Lower lobe of right lung (tissue), 2 donors: Measurements from ENCODE around the gene PDE4C. TPM values are rescaled to one million over a fixed set of nuclear protein-coding genes. Genes with fewer than 3 reads are reported as not detected.

Source experiments
- ATAC-seq, 2 donors: fragments of 200-7000 bp; cut with Tn5 transposase; one replicate each; pipeline ENCODE4 v1.9.1; 2020 to 2022; ENCODE audit warnings: mild to moderate bottlenecking in 2 of 2, moderate library complexity in 2 of 2
- DNase-seq: peaks from one replicate; pipeline ENCODE4 v3.0.0-alpha.2; 2020
- H3K27ac ChIP-seq: fragments of 200-600 bp; one replicate; pipeline ENCODE4 v1.8.0; 2022
- H3K27me3 ChIP-seq: fragments of 200-600 bp; one replicate; pipeline ENCODE4 v1.8.0; 2022; ENCODE audit warnings: low read depth
- H3K36me3 ChIP-seq: fragments of 200-600 bp; one replicate; pipeline ENCODE4 v1.8.0; 2022; ENCODE audit warnings: mild to moderate bottlenecking
- H3K4me1 ChIP-seq: fragments of 200-600 bp; one replicate; pipeline ENCODE4 v1.8.0; 2022
- H3K4me3 ChIP-seq: fragments of 200-600 bp; one replicate; pipeline ENCODE4 v1.8.0; 2022; ENCODE audit warnings: mild to moderate bottlenecking
- H3K9me3 ChIP-seq: fragments of 200-600 bp; one replicate; pipeline ENCODE4 v1.8.0; 2022
- intact Hi-C: fragments of 100-400 bp; cut with DNase I; formaldehyde crosslinking; loops from one replicate; pipeline ENCODE4 v1.11.0; 2022
- total RNA-seq: library from RNA; stranded (reverse); fragmentation: NEBNext Ultra II Directional; extraction: Animal tissue kit (Norgen Biotek cat#: 25700); gene quantifications from one replicate; pipeline ENCODE4 v1.2.1, GENCODE V29; 2021
- TF ChIP-seq, protein P1 (sequence below): fragments of 200-600 bp; IDR thresholded peaks from one replicate; pipeline ENCODE4 v1.8.0; 2022; ENCODE audit warnings: antibody characterized with exemption, mild to moderate bottlenecking
- donor health status: DM: no; HTN: yes; CAD: no; lungs with severe emphysema.

PDE4C gene
- total RNA-seq, 1 donor from 2014 or later: 9.6 TPM

DNA sequence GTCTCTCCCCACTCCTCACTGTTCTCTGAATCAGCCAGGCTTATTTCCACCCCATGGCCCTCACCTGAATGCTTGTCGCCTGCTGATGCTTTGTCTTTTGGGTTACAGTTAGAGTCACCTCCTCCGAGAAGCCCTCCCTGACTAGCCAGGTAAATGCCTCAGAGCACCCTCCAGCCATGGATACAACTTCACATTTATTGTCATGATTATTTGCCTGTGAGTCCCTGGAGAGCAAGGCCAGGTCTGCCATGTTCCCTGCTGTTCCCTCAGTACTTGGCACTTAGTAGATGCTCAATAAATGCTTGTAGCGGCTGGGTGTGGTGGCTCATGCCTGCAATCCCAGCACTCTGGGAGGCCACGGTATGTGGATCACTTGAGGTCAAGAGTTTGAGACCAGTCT is 3.7 kb upstream of the PDE4C start:
- no peak for ATAC-seq
- H3K27me3 ChIP-seq: peaks cover 55% of the 10 kb centered on the region

GRCh38 chr19:18229474-18229873 is 3.2 kb upstream of the PDE4C start:
- TF ChIP-seq, protein P1, sequence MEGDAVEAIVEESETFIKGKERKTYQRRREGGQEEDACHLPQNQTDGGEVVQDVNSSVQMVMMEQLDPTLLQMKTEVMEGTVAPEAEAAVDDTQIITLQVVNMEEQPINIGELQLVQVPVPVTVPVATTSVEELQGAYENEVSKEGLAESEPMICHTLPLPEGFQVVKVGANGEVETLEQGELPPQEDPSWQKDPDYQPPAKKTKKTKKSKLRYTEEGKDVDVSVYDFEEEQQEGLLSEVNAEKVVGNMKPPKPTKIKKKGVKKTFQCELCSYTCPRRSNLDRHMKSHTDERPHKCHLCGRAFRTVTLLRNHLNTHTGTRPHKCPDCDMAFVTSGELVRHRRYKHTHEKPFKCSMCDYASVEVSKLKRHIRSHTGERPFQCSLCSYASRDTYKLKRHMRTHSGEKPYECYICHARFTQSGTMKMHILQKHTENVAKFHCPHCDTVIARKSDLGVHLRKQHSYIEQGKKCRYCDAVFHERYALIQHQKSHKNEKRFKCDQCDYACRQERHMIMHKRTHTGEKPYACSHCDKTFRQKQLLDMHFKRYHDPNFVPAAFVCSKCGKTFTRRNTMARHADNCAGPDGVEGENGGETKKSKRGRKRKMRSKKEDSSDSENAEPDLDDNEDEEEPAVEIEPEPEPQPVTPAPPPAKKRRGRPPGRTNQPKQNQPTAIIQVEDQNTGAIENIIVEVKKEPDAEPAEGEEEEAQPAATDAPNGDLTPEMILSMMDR: peak; percentile 46
- Histone ChIP-seq H3K4me1 (peaks cover 29% of the 10 kb centered on the region), H3K36me3 (no peaks in the 10 kb centered on the region), H3K27ac (no peak overlapping the region), H3K9me3 (no peaks in the 10 kb centered on the region), H3K4me3 (no peak overlapping the region), H3K27me3 (peaks cover 58% of the 10 kb centered on the region)
- intact Hi-C loops: no loop called here
- ATAC-seq: no peak
- DNase-seq: no peak

More for the DNA sequence above, 3.7 kb upstream of the PDE4C start:
- Histone ChIP-seq H3K4me3 (no peak overlapping the region), H3K36me3 (no peaks in the 10 kb centered on the region), H3K27ac (no peak overlapping the region), H3K4me1 (peaks cover 25% of the 10 kb centered on the region), H3K9me3 (no peaks in the 10 kb centered on the region)
- DNase-seq: no peak
- intact Hi-C loops: no loop called here
- TF ChIP-seq, protein P1: no peak

DNA sequence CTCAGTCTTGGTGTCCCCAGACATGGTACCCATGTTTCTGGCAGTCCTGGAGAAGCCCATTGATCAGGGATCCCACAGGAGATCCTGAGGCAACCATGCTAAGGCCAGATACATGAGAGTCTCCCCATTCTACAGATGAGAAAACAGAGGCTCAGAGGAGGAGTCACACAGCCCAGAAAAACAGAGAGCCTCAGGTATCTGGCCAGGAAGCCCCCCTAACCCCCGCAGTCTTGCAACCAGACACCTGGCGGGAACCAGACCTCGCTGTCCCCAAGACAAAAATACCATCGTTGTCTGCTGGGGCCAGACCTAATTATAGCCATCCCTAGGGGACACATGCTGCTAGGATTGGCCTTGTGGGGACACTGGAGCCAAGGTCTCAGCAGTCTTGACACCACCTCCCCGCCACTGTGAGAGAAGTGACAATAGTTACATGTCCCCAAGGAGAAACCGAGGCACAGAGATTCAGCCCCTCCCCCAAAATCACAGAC is 1.6 kb upstream of the PDE4C start:
- TF ChIP-seq, protein P1: no peak
- Histone ChIP-seq H3K27ac (no peak overlapping the region), H3K9me3 (no peaks in the 10 kb centered on the region), H3K4me1 (peaks cover 35% of the 10 kb centered on the region), H3K36me3 (no peaks in the 10 kb centered on the region), H3K27me3 (peaks cover 43% of the 10 kb centered on the region), H3K4me3 (no peak overlapping the region)
- ATAC-seq (no peak), DNase-seq (no peak)
- intact Hi-C loops: no loop called here

GRCh38 chr19:18226956-18227780 is 930 bp upstream of the PDE4C start:
- ATAC-seq (no peak), DNase-seq (no peak)
- no peaks in the 10 kb centered on the region for H3K36me3 ChIP-seq
- peaks cover 35% of the 10 kb centered on the region for H3K4me1 ChIP-seq
- H3K27me3 ChIP-seq: peaks cover 42% of the 10 kb centered on the region
- no peak overlapping the region for H3K4me3 ChIP-seq
- TF ChIP-seq, protein P1: no peak
- no peaks in the 10 kb centered on the region for H3K9me3 ChIP-seq
- intact Hi-C loops: no loop called here
- H3K27ac ChIP-seq: no peak overlapping the region

DNA sequence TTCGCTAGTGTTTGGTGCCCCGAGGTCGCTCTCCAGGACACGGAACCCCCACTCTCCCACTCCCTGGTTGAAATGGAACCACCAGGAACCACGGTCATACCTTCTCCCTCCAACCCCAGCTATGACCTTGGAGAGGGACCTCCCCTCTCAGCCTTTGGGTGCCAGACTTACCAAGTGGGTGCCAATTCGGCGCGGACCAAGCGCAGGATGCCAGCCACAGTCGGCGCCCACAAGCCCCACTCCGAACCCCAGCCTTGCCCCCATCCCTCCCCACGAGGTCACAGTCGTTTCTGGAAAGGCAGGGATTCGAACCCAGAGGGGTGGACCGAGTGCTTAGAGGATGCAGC is 910 bp downstream of the PDE4C start:
- TF ChIP-seq, protein P1: no peak
- Histone ChIP-seq H3K4me1 (peaks cover 25% of the 10 kb centered on the region), H3K36me3 (no peaks in the 10 kb centered on the region), H3K27me3 (peaks cover 34% of the 10 kb centered on the region), H3K27ac (peak overlapping the region; percentile 24), H3K4me3 (peak overlapping the region; percentile 55), H3K9me3 (no peaks in the 10 kb centered on the region)
- intact Hi-C loops: no loop called here
- DNase-seq (no peak), ATAC-seq (no peak)
